GM23338 (cell line): ENCODE results near the gene VPS13A. TPM values are rescaled to one million over a fixed set of nuclear protein-coding genes. Genes with fewer than 3 reads are reported as not detected.

Source experiments
- ATAC-seq: fragments of 200-7000 bp; cut with Tn5 transposase; 3 replicates; pipeline ENCODE4 v1.9.1; 2020
- DNase-seq: peaks from one replicate; pipeline ENCODE4 v3.0.0-alpha.2; 2015; ENCODE audit warnings: low spot score
- H2AFZ ChIP-seq: fragments of 200-600 bp; sonication (generic); 2 replicates; pipeline ENCODE4 v1.8.0; 2016; ENCODE audit warnings: antibody characterized with exemption, mild to moderate bottlenecking, moderate library complexity
- H3F3A ChIP-seq: fragments of 200-600 bp; sonication (generic); replicated peaks from 2 replicates; pipeline ENCODE4 v1.8.0; 2017; ENCODE audit warnings: antibody characterized with exemption, mixed run types, low read depth
- H3K27ac ChIP-seq: fragments of 200-600 bp; sonication (generic); 2 replicates; pipeline ENCODE4 v1.6.1; 2016; ENCODE audit warnings: low read depth
- H3K27me3 ChIP-seq: fragments of 200-600 bp; sonication (generic); 2 replicates; pipeline ENCODE4 v1.8.0; 2016; ENCODE audit warnings: mild to moderate bottlenecking, mixed run types, moderate library complexity; ENCODE audit not compliant: insufficient read depth
- H3K36me3 ChIP-seq: fragments of 200-600 bp; sonication (generic); 2 replicates; pipeline ENCODE4 v1.8.0; 2016; ENCODE audit warnings: mild to moderate bottlenecking; ENCODE audit not compliant: insufficient read depth
- H3K4me1 ChIP-seq: fragments of 200-600 bp; sonication (generic); 2 replicates; pipeline ENCODE4 v1.8.0; 2016; ENCODE audit warnings: mild to moderate bottlenecking, moderate library complexity; ENCODE audit not compliant: insufficient read depth
- H3K4me2 ChIP-seq: fragments of 200-600 bp; sonication (generic); 2 replicates; pipeline ENCODE4 v1.7.1; 2017; ENCODE audit warnings: mixed run types
- H3K4me3 ChIP-seq: fragments of 200-600 bp; sonication (generic); 2 replicates; pipeline ENCODE4 v1.6.1; 2016; ENCODE audit warnings: mixed run types
- H3K79me2 ChIP-seq: fragments of 200-600 bp; sonication (generic); replicated peaks from 2 replicates; pipeline ENCODE4 v1.8.0; 2017; ENCODE audit warnings: mild to moderate bottlenecking; ENCODE audit not compliant: insufficient read depth
- H3K9me2 ChIP-seq: fragments of 200-600 bp; sonication (generic); 2 replicates; pipeline ENCODE4 v1.8.0; 2017; ENCODE audit not compliant: insufficient read depth
- H4K20me1 ChIP-seq: fragments of 200-600 bp; sonication (generic); replicated peaks from 2 replicates; pipeline ENCODE4 v1.8.0; 2017; ENCODE audit warnings: mild to moderate bottlenecking; ENCODE audit not compliant: insufficient read depth
- H3K27ac Mint-ChIP-seq: 2 replicates; pipeline ENCODE4 v1.8.0; 2020; ENCODE audit warnings: inconsistent platforms, mild to moderate bottlenecking, moderate library complexity, mixed read lengths
- H3K27me3 Mint-ChIP-seq: 3 replicates; pipeline ENCODE4 v1.8.0; 2022; ENCODE audit warnings: low read depth, mild to moderate bottlenecking, moderate library complexity, mixed read lengths, inconsistent platforms; ENCODE audit not compliant: insufficient read depth, poor library complexity
- H3K36me3 Mint-ChIP-seq: 3 replicates; pipeline ENCODE4 v1.8.0; 2021; ENCODE audit warnings: low read depth, mild to moderate bottlenecking, inconsistent platforms, moderate library complexity, mixed read lengths
- H3K4me1 Mint-ChIP-seq: 3 replicates; pipeline ENCODE4 v1.8.0; 2020; ENCODE audit warnings: mild to moderate bottlenecking, inconsistent platforms, mixed read lengths
- H3K4me3 Mint-ChIP-seq: 3 replicates; pipeline ENCODE4 v1.8.0; 2021; ENCODE audit warnings: moderate library complexity, mild to moderate bottlenecking, inconsistent platforms, mixed read lengths
- H3K9me3 Mint-ChIP-seq: 3 replicates; pipeline ENCODE4 v1.8.0; 2020; ENCODE audit warnings: moderate library complexity, mild to moderate bottlenecking, inconsistent platforms, mixed read lengths
- CREB1 ChIP-seq: fragments of 250-450 bp; sonication (Bioruptor Pico); IDR thresholded peaks from 2 replicates; pipeline ENCODE4 v1.5.0; 2020; ENCODE audit warnings: low read depth, mild to moderate bottlenecking, moderate library complexity
- EZH2 ChIP-seq: fragments of 200-600 bp; sonication (generic); IDR thresholded peaks from one replicate; pipeline ENCODE4 v1.8.0; 2017; ENCODE audit warnings: antibody characterized with exemption, mild to moderate bottlenecking, low read depth; ENCODE audit not compliant: unreplicated experiment
- EZH2phosphoT487 ChIP-seq: fragments of 200-600 bp; sonication (generic); IDR thresholded peaks from one replicate; pipeline ENCODE4 v1.8.1; 2018; ENCODE audit warnings: antibody characterized with exemption; ENCODE audit not compliant: unreplicated experiment
- JUNB ChIP-seq: IDR thresholded peaks from one replicate; pipeline ENCODE4 v1.6.1; 2016; ENCODE audit warnings: antibody characterized with exemption; ENCODE audit not compliant: unreplicated experiment
- NANOG ChIP-seq: IDR thresholded peaks from 2 replicates; pipeline ENCODE4 v1.6.1; 2016; ENCODE audit warnings: antibody characterized with exemption, borderline replicate concordance
- POLR2AphosphoS5 ChIP-seq: IDR thresholded peaks from 2 replicates; pipeline ENCODE4 v1.6.1; 2016; ENCODE audit warnings: antibody characterized with exemption, low read depth
- STAT1 ChIP-seq: IDR thresholded peaks from one replicate; pipeline ENCODE4 v1.6.1; 2016; ENCODE audit warnings: antibody characterized with exemption; ENCODE audit not compliant: unreplicated experiment
- ZNF114 ChIP-seq: fragments of 250-450 bp; sonication (Bioruptor Pico); IDR thresholded peaks from 2 replicates; pipeline ENCODE4 v1.5.0; 2020; ENCODE audit warnings: mild to moderate bottlenecking, moderate library complexity
- ZNF331 ChIP-seq: fragments of 250-450 bp; sonication (Bioruptor Pico); IDR thresholded peaks from 2 replicates; pipeline ENCODE4 v1.5.0; 2020; ENCODE audit warnings: low read depth, mild to moderate bottlenecking, moderate library complexity
- polyA plus RNA-seq: library from polyadenylated mRNA; unstranded; fragments of >200 nt; fragmentation: Nextera tagmentation; extraction: Ambion mirVana; gene quantifications from 2 replicates; pipeline ENCODE4 v1.2.1, GENCODE V29; 2016
- total RNA-seq: library from RNA; depleted of rRNA; stranded (reverse); fragments of >200 nt; shearing (Covaris generic); gene quantifications from 2 replicates; pipeline ENCODE4 v1.2.3, GENCODE V29; 2014
- TF ChIP-seq, protein P1 (sequence below): IDR thresholded peaks from one replicate; pipeline ENCODE4 v1.6.1; 2018; ENCODE audit warnings: antibody characterized with exemption; ENCODE audit not compliant: unreplicated experiment
- TF ChIP-seq, protein P2 (sequence below), 2 experiments: fragments of 200-600 bp in 1 of 2; sonication (generic) in 1 of 2; conservative IDR thresholded peaks; 2 replicates each; pipeline versions ENCODE4 v1.5.1 to v1.6.1; 2016 to 2017; ENCODE audit warnings: antibody characterized with exemption in 2 of 2, low read depth in 2 of 2, mild to moderate bottlenecking in 2 of 2, moderate library complexity in 1 of 2
- TF ChIP-seq, protein P3 (sequence below): IDR thresholded peaks from 2 replicates; pipeline ENCODE4 v1.6.1; 2016; ENCODE audit warnings: antibody characterized with exemption

The VPS13A gene
- total and polyA plus RNA-seq, 2 experiments from 2014 or later, result 45.9 to 68.1 TPM

DNA sequence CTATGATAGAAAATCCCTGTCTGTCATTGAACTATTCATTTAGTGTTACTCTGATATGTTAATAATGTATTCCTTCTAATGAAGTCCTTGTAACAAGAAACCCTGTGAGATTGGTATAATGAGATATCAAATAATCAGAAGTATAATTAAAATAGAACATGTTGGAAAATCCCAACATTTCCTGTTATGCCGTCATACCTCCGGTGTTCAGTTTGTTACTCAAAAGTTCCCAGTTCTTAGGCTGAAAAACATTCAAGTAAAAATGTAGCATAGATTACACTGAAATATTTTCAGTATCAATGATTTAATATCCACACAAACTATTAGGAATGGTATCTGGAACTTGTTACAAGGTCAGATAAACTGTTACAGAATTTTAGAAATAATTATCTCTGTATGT is 243.3 kb downstream of the VPS13A start:
- no peaks in the 10 kb centered on the region for H3K4me1 ChIP-seq
- Mint-ChIP-seq H3K36me3 (peaks cover 12% of the 10 kb centered on the region), H3K27ac (no peak overlapping the region), H3K4me3 (no peak overlapping the region), H3K27me3 (no peaks in the 10 kb centered on the region), H3K4me1 (peaks cover 6% of the 10 kb centered on the region; the same call in 2 of the 3 replicates), H3K9me3 (no peaks in the 10 kb centered on the region)
- no peaks in the 10 kb centered on the region for H4K20me1 ChIP-seq
- DNase-seq (no peak), ATAC-seq (no peak)
- no peaks in the 10 kb centered on the region for H3F3A ChIP-seq
- no peak overlapping the region for H3K4me2 ChIP-seq
- H2AFZ ChIP-seq, result no peak overlapping the region
- H3K36me3 ChIP-seq, result no peaks in the 10 kb centered on the region
- H3K27ac ChIP-seq, result no peak overlapping the region
- no peaks in the 10 kb centered on the region for H3K79me2 ChIP-seq
- TF ChIP-seq, protein P1, sequence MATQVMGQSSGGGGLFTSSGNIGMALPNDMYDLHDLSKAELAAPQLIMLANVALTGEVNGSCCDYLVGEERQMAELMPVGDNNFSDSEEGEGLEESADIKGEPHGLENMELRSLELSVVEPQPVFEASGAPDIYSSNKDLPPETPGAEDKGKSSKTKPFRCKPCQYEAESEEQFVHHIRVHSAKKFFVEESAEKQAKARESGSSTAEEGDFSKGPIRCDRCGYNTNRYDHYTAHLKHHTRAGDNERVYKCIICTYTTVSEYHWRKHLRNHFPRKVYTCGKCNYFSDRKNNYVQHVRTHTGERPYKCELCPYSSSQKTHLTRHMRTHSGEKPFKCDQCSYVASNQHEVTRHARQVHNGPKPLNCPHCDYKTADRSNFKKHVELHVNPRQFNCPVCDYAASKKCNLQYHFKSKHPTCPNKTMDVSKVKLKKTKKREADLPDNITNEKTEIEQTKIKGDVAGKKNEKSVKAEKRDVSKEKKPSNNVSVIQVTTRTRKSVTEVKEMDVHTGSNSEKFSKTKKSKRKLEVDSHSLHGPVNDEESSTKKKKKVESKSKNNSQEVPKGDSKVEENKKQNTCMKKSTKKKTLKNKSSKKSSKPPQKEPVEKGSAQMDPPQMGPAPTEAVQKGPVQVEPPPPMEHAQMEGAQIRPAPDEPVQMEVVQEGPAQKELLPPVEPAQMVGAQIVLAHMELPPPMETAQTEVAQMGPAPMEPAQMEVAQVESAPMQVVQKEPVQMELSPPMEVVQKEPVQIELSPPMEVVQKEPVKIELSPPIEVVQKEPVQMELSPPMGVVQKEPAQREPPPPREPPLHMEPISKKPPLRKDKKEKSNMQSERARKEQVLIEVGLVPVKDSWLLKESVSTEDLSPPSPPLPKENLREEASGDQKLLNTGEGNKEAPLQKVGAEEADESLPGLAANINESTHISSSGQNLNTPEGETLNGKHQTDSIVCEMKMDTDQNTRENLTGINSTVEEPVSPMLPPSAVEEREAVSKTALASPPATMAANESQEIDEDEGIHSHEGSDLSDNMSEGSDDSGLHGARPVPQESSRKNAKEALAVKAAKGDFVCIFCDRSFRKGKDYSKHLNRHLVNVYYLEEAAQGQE, result no peak
- TF ChIP-seq EZH2phosphoT487 (no peak), STAT1 (no peak), ZNF114 (CRISPR knock-in tag) (no peak), POLR2AphosphoS5 (no peak), CREB1 (CRISPR knock-in tag) (no peak), ZNF331 (CRISPR knock-in tag) (no peak), NANOG (no peak)
- no peaks in the 10 kb centered on the region for H3K9me2 ChIP-seq
- no peaks in the 10 kb centered on the region for H3K27me3 ChIP-seq
- no peak overlapping the region for H3K4me3 ChIP-seq

DNA sequence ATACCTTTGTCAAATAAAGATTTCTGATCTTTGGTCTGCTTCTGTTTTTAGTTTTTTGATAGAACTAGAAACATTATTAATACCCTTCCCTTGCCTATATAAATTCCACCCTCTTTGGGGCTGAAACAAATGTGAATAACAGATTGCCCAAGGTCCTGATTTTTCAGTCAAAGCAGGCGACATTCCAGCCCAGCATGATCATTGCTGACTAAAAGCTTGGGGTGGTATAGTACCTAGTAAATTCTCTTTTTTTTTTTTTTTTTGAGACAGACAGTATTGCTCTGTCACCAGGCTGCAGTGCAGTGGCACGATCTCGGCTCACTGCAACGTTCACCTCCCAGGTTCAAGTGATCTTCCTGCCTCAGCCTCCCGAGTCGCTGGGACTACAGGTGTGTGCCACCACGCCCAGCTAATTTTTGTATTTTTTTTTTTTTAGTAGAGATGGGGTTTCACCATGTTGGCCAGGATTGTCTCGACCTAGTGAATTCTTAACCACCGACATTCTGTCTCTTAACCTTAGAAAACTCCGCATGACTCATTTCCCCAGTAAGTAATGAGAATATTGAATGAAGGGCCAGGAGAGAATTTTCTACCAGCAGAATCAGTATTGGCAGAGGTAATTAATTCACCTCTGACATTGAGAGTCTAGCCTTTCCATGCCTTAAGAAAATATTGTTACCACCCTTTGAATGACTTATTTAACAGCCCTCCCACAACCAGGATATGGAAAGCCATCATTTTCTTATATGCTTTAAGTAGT is 244.4 kb downstream of the VPS13A start:
- no peaks in the 10 kb centered on the region for H3K27me3 ChIP-seq
- H2AFZ ChIP-seq, result no peak overlapping the region
- no peaks in the 10 kb centered on the region for H3K9me3 Mint-ChIP-seq
- H3K4me1 Mint-ChIP-seq, result peaks cover 6% of the 10 kb centered on the region; the same call in 2 of the 3 replicates
- no peaks in the 10 kb centered on the region for H3K36me3 ChIP-seq
- H3K27me3 Mint-ChIP-seq, result peaks cover 2% of the 10 kb centered on the region
- no peaks in the 10 kb centered on the region for H3K4me1 ChIP-seq
- no peak overlapping the region; the same call in 1 of the 2 replicates for H3K27ac ChIP-seq
- no peak overlapping the region for H3K4me3 Mint-ChIP-seq
- H4K20me1 ChIP-seq, result no peaks in the 10 kb centered on the region
- H3K4me2 ChIP-seq, result no peak overlapping the region
- ATAC-seq (no peak), DNase-seq (no peak)
- peak overlapping the region; percentile 12; the same call in 1 of the 2 replicates for H3K27ac Mint-ChIP-seq
- H3F3A ChIP-seq, result no peaks in the 10 kb centered on the region
- no peak overlapping the region for H3K4me3 ChIP-seq
- peaks cover 14% of the 10 kb centered on the region for H3K36me3 Mint-ChIP-seq
- H3K9me2 ChIP-seq, result no peaks in the 10 kb centered on the region
- no peaks in the 10 kb centered on the region for H3K79me2 ChIP-seq
- TF ChIP-seq JUNB, result no peak
- no peak for TF ChIP-seq STAT1
- TF ChIP-seq POLR2AphosphoS5, result no peak
- TF ChIP-seq NANOG, result no peak
- TF ChIP-seq ZNF331 (CRISPR knock-in tag), result no peak
- TF ChIP-seq EZH2, result no peak
- no peak for TF ChIP-seq EZH2phosphoT487
- TF ChIP-seq, protein P2, sequence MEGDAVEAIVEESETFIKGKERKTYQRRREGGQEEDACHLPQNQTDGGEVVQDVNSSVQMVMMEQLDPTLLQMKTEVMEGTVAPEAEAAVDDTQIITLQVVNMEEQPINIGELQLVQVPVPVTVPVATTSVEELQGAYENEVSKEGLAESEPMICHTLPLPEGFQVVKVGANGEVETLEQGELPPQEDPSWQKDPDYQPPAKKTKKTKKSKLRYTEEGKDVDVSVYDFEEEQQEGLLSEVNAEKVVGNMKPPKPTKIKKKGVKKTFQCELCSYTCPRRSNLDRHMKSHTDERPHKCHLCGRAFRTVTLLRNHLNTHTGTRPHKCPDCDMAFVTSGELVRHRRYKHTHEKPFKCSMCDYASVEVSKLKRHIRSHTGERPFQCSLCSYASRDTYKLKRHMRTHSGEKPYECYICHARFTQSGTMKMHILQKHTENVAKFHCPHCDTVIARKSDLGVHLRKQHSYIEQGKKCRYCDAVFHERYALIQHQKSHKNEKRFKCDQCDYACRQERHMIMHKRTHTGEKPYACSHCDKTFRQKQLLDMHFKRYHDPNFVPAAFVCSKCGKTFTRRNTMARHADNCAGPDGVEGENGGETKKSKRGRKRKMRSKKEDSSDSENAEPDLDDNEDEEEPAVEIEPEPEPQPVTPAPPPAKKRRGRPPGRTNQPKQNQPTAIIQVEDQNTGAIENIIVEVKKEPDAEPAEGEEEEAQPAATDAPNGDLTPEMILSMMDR (conservative IDR thresholded peaks at IDR 0.05; ENCODE audit: low read depth in 2 of 2), result no peak
- TF ChIP-seq, protein P3, sequence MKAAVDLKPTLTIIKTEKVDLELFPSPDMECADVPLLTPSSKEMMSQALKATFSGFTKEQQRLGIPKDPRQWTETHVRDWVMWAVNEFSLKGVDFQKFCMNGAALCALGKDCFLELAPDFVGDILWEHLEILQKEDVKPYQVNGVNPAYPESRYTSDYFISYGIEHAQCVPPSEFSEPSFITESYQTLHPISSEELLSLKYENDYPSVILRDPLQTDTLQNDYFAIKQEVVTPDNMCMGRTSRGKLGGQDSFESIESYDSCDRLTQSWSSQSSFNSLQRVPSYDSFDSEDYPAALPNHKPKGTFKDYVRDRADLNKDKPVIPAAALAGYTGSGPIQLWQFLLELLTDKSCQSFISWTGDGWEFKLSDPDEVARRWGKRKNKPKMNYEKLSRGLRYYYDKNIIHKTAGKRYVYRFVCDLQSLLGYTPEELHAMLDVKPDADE, result no peak
